HG02981 (cell line): Measurements from ENCODE around the gene LFNG.

Source experiments
- ATAC-seq: cut with Tn5 transposase; IDR thresholded peaks from one replicate; pipeline ENCODE4 v1.9.1; 2021; ENCODE audit warnings: mild to moderate bottlenecking, moderate library complexity; ENCODE audit not compliant: unreplicated experiment

LFNG gene

GRCh38 chr7:2516194-2516555 lies 3.4 kb upstream of the LFNG start:
- ATAC-seq: no peak

- ATAC-seq: no peak
These were observed 2.5 kb upstream of the LFNG start for GRCh38 chr7:2517026-2517425.

- no peak for ATAC-seq
These were observed 1.7 kb upstream of the LFNG start for GRCh38 chr7:2517678-2518507.

DNA sequence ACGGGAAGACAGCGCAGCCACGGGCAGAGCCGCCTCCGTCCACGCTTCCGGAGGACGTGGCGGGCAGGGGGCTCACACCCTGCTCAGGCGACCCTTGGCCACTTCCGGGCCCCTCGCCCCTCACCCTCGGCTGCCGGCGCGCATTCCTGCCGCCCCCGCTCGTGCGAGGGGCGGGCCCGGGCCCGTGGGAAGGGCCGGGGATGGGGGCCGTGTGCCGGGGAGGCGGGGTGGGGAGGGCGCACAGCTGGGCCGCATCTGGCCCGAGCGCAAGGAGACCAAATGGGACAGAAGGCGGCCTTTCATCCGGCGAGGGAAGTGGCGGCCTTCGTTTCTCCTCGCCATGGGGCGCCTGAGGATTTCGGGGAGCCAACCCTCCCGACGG lies 846 bp upstream of the LFNG start:
- no peak for ATAC-seq

DNA sequence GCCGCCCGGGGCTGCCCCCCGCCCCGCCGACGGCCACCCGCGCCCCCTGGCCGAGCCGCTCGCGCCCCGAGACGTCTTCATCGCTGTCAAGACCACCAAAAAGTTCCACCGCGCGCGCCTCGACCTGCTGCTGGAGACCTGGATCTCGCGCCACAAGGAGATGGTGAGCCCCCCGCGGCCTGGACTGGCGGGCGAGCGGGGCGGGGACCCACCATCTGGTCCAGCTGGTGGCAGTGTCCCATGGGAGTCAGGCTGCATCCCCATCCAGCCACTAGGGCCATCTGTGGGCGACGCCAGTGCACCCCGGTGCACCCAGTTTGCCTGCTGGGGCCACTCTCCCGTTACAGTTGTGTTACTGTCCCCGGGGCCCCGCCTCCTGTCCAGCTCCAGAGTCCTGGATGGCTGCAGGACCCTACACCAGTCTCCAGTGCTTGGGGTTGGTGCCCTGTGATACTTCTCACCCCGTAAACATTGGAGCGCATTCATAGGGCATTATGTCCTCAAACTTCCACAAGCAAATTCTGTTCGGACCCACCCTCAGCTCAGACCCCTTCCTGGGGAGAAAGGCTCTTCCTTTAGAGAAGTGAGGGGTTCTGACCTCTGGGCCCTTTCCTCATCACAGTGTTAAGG lies 672 bp downstream of the LFNG start:
- ATAC-seq: peak; percentile 3

- ATAC-seq: no peak
These were observed 1.3 kb downstream of the LFNG start for GRCh38 chr7:2520761-2521290.

DNA sequence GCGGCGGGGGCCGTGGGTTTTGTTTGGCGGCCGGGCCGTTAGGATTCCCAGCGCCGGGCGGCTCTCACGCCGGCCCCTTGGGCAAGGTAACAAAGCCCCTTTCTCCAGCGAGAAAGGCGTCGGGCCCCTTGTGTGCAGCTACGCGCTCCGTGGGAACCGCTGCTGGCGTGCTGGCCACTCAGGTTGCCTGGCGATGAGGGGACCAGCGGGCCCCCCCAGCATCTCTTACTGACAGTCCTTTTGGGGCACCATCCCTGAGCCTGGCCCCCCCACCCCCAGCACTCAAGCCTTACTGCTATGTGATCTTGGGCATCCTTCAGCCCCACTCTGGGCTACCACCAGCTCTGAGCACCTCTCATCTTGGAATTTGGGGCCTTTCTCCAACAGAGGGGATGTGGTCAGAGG lies 1.8 kb downstream of the LFNG start:
- no peak for ATAC-seq

DNA sequence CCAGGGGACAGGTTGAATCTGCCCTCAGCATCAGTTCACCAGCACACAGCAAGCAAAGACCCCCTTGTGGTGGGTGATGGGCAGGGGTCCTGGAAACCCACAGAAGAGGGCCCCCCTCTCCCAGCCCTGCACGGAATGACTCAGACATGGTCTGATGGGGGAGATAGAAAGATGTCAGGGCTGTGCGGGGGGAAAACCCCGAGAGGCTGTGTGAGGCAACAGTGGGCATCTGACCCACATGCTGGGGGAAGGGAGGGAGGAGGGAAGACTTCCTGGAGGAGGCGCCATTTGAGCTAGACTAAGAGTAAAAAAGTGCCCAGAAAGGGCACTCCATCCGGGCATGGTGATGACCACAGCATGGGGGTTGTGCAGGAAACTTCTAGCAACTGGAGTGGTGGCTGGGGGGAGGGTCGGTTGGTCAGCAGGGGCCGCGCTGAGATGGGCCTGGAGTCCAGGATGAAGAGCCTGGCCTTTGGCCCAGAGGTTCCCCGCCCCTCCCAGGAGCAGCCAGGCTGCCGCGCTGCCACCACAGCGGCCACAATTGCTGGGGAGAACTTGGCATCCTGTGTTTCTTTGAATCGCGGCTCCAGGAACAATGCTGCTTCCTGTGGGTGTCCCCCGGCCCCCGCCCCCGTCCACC lies 2.5 kb downstream of the LFNG start:
- peak; percentile 23 for ATAC-seq

- no peak for ATAC-seq
These were observed 3.3 kb downstream of the LFNG start for GRCh38 chr7:2522780-2523433.

DNA sequence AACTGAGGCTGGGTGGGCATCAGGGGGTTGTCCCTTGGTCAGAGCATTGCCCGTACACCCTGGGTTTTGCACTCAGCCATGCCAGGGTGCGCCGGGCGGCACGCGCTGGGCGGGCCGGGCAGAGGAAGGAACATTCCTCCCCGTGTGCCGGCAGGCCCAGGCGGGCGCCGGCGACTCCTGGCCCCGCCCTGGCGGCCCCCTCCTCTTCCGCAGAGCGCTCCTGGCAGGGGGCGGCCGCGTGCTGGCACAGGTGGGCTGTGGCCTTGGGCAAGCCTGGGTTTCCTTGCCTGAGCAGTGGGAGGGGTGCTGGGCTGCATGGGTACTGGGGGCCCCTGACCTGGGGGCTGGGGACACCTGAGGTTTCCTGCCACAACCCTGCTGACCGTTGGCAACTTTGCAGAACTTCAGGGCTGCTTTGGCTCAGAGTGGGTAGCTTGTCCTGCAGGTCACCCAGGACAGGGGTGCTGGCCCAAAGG lies 3.9 kb downstream of the LFNG start:
- no peak for ATAC-seq

DNA sequence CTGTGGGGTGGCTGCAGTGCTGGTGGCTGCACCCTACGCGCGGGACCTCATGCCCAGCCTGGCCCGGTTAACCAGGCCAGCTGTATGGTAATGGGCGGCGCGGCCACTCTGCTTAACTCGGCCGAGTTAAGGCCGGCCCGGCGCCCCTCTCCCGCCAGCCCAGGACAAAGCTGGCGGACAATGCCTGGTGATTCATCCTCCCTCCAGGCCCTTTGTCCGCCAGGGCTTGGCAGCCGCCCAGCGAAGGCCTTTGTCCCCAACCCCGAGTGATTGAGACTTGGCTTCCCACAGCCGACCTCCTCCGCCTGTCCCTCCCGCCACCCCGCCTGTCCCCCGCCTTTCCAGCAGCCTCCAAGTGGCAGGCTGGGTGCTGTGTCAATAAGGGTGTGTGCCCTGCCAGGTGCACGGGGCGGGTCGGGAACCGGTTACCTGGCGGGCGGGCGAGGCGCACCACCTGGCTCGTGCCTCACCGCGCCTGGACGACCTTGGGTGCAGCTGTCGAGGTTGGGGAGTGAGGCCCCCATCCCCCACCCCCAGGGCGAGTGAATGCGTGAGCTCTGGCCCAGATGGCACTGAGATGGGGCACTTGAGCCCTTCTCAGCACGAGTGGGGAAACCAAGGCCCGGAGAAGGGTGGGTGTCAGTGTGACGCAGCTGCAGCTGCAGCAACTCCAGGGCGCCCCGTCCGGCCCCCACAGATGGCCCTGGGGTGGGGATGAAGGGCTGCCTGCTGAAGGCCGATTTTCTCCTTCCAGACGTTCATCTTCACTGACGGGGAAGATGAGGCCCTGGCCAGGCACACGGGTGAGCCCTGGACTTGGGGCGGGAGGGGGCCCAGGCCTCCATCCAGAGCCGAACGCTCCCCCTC lies 4.6 kb downstream of the LFNG start:
- ATAC-seq: no peak

- ATAC-seq: no peak
These were observed 5.5 kb downstream of the LFNG start for GRCh38 chr7:2524808-2525657.

- no peak for ATAC-seq
These were observed 6.4 kb downstream of the LFNG start for GRCh38 chr7:2525658-2526630.

DNA sequence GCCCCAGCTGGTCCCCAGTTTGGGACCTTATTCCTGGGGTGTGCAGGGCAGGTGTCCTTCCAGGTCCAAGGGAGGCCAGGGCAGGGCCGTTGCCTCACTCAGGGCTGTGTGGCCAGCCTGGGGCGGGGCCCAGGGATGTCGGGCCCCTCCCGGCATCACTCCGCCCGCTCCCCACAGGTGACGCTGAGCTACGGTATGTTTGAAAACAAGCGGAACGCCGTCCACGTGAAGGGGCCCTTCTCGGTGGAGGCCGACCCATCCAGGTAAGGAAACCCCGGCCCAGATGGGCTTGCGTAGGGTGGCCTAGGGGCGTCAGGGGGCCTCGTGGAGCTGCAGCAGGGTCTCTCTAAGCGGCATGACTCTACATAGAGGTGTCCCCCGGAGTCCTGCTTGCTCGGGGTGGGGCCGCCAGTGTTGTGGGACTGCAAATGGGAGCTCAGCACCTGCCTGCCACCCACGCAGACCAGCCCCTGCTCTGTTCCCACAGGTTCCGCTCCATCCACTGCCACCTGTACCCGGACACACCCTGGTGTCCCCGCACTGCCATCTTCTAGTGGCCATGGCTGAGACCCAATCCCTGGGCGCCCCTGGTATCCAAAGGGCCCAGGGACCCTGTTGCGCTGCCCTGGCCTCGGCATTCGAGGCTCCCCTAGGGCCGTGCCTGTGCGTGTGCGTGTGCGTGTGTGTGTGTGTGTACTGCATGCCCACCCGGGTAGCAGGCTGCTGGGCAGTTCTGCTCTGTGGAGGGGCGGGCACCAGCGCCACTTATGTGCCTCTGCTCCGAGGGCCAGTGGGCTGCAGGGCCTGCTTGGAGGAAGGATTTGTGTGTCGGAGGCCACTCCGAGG lies 7.3 kb downstream of the LFNG start:
- ATAC-seq: no peak

DNA sequence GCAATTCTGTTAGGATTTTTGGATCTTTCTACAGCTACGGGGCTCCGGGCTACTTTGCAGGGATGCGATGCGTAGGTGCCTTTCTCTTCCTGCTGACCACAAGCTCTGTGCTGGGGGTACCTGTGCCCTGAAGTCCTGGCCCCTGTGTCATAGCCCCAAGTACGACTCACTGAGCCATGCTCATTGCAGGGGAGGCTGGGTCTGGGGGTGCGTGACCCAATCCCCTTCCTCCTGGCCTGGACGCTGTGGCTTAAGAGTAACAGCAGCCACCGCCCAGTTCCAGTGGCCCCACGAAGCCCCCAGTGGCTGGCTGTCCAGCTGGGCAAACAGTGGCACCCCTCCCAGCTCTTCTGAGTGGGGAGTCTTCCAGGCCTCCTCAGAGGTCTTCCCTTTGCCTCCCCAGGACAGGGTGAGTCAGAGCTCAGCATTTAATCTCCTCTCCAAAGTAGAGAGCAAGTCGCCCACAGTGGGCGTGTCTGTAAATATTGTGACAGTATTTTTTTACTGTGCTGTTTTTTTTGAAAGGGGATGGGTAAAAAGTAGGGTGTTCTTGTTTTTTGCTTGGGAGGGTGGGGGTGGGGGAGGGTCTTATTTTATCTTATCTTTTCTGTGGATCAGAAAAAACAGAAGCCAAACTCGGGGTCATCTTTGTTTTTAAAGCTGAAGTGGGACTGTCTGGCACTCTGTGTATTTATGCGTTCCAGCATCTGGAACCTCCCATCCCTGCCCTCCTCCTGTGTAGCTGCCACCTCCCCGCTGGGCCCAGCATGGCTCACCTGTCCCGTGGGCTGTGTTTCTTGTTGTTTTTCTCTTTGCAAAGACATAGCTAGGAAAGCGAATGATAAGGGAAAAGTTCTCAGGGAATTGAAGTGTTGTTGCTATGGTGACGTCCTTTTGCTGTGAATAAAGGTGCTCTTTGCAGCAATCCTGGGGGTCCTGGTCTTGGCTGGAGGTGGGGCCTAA lies 8.2 kb downstream of the LFNG start:
- no peak for ATAC-seq

- ATAC-seq: no peak
These were observed 9.0 kb downstream of the LFNG start for GRCh38 chr7:2528481-2529095.
